PFSK-1 (cell line): ENCODE results near the gene BCAS3.

Experiments used
- POLR2AphosphoS5 ChIP-seq: IDR thresholded peaks from 2 replicates; pipeline ENCODE4 v1.6.1; 2012; ENCODE audit warnings: low read depth, mild to moderate bottlenecking, control low read depth, low read length, moderate library complexity
- TF ChIP-seq, protein P1 (sequence below), 2 experiments: IDR thresholded peaks; 2 replicates each; pipeline versions ENCODE4 v1.6.1 to v1.8.0; 2011 to 2012; ENCODE audit warnings: low read depth in 2 of 2, low read length in 2 of 2, control low read depth in 1 of 2, inconsistent platforms in 1 of 2, mild to moderate bottlenecking in 1 of 2, moderate library complexity in 1 of 2; ENCODE audit not compliant: insufficient read depth in 1 of 2

DNA sequence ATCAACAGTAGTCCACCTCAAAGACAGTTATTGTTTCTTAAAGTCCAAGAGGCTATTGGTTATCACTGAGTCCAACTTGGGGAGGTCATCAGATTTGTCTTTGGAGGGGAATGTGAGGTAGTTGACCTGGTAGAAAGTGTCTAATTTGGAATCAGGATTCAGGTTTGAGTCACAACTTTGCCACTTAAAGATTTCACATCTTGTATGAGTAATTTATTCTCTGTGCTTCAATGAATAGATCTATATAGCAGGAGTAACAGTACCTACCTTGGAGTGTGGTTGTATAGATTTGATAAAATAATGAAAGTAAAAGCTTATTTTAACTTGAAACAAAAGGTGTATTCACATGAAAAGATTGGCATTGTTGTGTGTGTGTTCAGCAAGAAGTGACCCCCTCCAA, 602.7 kb downstream of the BCAS3 start:
- TF ChIP-seq, protein P1, sequence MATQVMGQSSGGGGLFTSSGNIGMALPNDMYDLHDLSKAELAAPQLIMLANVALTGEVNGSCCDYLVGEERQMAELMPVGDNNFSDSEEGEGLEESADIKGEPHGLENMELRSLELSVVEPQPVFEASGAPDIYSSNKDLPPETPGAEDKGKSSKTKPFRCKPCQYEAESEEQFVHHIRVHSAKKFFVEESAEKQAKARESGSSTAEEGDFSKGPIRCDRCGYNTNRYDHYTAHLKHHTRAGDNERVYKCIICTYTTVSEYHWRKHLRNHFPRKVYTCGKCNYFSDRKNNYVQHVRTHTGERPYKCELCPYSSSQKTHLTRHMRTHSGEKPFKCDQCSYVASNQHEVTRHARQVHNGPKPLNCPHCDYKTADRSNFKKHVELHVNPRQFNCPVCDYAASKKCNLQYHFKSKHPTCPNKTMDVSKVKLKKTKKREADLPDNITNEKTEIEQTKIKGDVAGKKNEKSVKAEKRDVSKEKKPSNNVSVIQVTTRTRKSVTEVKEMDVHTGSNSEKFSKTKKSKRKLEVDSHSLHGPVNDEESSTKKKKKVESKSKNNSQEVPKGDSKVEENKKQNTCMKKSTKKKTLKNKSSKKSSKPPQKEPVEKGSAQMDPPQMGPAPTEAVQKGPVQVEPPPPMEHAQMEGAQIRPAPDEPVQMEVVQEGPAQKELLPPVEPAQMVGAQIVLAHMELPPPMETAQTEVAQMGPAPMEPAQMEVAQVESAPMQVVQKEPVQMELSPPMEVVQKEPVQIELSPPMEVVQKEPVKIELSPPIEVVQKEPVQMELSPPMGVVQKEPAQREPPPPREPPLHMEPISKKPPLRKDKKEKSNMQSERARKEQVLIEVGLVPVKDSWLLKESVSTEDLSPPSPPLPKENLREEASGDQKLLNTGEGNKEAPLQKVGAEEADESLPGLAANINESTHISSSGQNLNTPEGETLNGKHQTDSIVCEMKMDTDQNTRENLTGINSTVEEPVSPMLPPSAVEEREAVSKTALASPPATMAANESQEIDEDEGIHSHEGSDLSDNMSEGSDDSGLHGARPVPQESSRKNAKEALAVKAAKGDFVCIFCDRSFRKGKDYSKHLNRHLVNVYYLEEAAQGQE (IDR thresholded peaks at IDR 0.05; ENCODE audit: insufficient read depth in 1 of 2, low read depth in 2 of 2, low read length in 2 of 2) = no peak
- no peak for TF ChIP-seq POLR2AphosphoS5
